ENCODE data around the gene ASB13.

ASB13 gene

DNA sequence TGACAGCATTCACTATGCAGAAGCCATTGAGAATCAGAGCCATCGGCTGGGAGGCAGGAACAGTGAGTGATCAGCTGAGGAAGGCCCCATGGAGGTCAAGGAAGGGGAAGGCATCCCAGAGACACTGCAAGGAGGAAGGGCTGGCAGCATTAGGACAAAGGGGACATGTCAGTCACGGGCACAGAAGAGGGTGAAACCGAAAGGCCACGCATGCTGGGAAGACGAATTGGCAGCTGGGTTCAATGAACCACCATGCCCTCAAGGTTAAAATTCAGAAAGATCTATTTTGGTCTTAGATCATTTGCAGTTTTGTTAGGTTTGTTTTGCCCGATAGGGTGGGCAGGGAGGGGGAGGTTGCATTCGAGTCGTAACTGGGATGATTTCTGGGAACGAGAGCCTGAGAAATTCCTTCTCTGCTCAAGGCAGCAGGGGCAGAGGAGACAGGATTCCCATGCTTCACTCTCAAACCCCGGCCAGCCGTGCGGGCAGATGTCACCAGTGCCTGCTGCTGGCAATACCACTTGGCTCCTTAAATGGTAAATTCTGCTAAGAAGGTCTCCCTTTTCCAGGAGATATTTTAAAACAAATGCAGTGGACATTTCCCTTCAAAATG lies 57.7 kb downstream of the ASB13 start:
- H3K4me3 ChIP-seq (ENCODE audit: low read length): peak overlapping the region; percentile 26; the same call in 1 of the 2 replicates
- H3K4me1 ChIP-seq (ENCODE audit: low read length): peaks cover 12% of the 10 kb centered on the region
- no peaks in the 10 kb centered on the region for H3K36me3 ChIP-seq (replicated peaks; ENCODE audit: insufficient read depth, low read length)
- H3K4me2 ChIP-seq (ENCODE audit: low read depth, low read length): peak overlapping the region; percentile 43
- H3F3A ChIP-seq (ENCODE audit: insufficient read depth, low read length): no peaks in the 10 kb centered on the region
- H3K27me3 ChIP-seq (replicated peaks; ENCODE audit: insufficient read depth, low read length): no peaks in the 10 kb centered on the region
- DNase-seq: peak; percentile 50
- no peaks in the 10 kb centered on the region for H4K20me1 ChIP-seq (ENCODE audit: insufficient read depth, low read length)
- no peak overlapping the region for H3K9ac ChIP-seq (ENCODE audit: low read length)
- no peaks in the 10 kb centered on the region for H3K9me2 ChIP-seq (replicated peaks; ENCODE audit: insufficient read depth, low read length)
- TF ChIP-seq EZH2phosphoT487 (IDR thresholded peaks at IDR 0.05; ENCODE audit: low read length) (no peak), EZH2 (optimal IDR thresholded peaks at IDR 0.05; ENCODE audit: low read depth, low read length) (no peak)
- TF ChIP-seq, protein P1, sequence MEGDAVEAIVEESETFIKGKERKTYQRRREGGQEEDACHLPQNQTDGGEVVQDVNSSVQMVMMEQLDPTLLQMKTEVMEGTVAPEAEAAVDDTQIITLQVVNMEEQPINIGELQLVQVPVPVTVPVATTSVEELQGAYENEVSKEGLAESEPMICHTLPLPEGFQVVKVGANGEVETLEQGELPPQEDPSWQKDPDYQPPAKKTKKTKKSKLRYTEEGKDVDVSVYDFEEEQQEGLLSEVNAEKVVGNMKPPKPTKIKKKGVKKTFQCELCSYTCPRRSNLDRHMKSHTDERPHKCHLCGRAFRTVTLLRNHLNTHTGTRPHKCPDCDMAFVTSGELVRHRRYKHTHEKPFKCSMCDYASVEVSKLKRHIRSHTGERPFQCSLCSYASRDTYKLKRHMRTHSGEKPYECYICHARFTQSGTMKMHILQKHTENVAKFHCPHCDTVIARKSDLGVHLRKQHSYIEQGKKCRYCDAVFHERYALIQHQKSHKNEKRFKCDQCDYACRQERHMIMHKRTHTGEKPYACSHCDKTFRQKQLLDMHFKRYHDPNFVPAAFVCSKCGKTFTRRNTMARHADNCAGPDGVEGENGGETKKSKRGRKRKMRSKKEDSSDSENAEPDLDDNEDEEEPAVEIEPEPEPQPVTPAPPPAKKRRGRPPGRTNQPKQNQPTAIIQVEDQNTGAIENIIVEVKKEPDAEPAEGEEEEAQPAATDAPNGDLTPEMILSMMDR (IDR thresholded peaks at IDR 0.05; ENCODE audit: low read length): no peak
- no peak overlapping the region for H3K27ac ChIP-seq (ENCODE audit: low read length)
- no peaks in the 10 kb centered on the region for H3K9me3 ChIP-seq (replicated peaks; ENCODE audit: insufficient read depth, low read length)
- H3K79me2 ChIP-seq (ENCODE audit: low read length): no peaks in the 10 kb centered on the region
- H2AFZ ChIP-seq (ENCODE audit: low read length): peak overlapping the region; percentile 59

GRCh38 chr10:5607594-5607993 lies 58.8 kb downstream of the ASB13 start:
- Histone ChIP-seq H3F3A (ENCODE audit: insufficient read depth, low read length) (no peaks in the 10 kb centered on the region), H3K27me3 (replicated peaks; ENCODE audit: insufficient read depth, low read length) (no peaks in the 10 kb centered on the region), H3K9me3 (replicated peaks; ENCODE audit: insufficient read depth, low read length) (no peaks in the 10 kb centered on the region), H3K4me1 (ENCODE audit: low read length) (peaks cover 19% of the 10 kb centered on the region), H3K4me2 (ENCODE audit: low read depth, low read length) (no peak overlapping the region), H3K79me2 (ENCODE audit: low read length) (no peaks in the 10 kb centered on the region), H4K20me1 (ENCODE audit: insufficient read depth, low read length) (no peaks in the 10 kb centered on the region), H3K9ac (ENCODE audit: low read length) (no peak overlapping the region), H3K4me3 (ENCODE audit: low read length) (no peak overlapping the region), H3K36me3 (replicated peaks; ENCODE audit: insufficient read depth, low read length) (no peaks in the 10 kb centered on the region), H3K27ac (ENCODE audit: low read length) (no peak overlapping the region), H3K9me2 (replicated peaks; ENCODE audit: insufficient read depth, low read length) (no peaks in the 10 kb centered on the region), H2AFZ (ENCODE audit: low read length) (no peak overlapping the region)
- TF ChIP-seq, protein P1 (IDR thresholded peaks at IDR 0.05; ENCODE audit: low read length): no peak
- TF ChIP-seq EZH2 (optimal IDR thresholded peaks at IDR 0.05; ENCODE audit: low read depth, low read length) (no peak), EZH2phosphoT487 (IDR thresholded peaks at IDR 0.05; ENCODE audit: low read length) (no peak)
- no peak for DNase-seq

GRCh38 chr10:5606864-5607263 lies 59.5 kb downstream of the ASB13 start:
- Histone ChIP-seq H3K9ac (ENCODE audit: low read length) (no peak overlapping the region), H3K27ac (ENCODE audit: low read length) (no peak overlapping the region), H3K27me3 (replicated peaks; ENCODE audit: insufficient read depth, low read length) (no peaks in the 10 kb centered on the region), H3K36me3 (replicated peaks; ENCODE audit: insufficient read depth, low read length) (no peaks in the 10 kb centered on the region), H3F3A (ENCODE audit: insufficient read depth, low read length) (no peaks in the 10 kb centered on the region), H3K4me1 (ENCODE audit: low read length) (peaks cover 19% of the 10 kb centered on the region), H2AFZ (ENCODE audit: low read length) (no peak overlapping the region), H3K79me2 (ENCODE audit: low read length) (no peaks in the 10 kb centered on the region), H3K9me2 (replicated peaks; ENCODE audit: insufficient read depth, low read length) (no peaks in the 10 kb centered on the region), H3K4me3 (ENCODE audit: low read length) (no peak overlapping the region), H4K20me1 (ENCODE audit: insufficient read depth, low read length) (no peaks in the 10 kb centered on the region), H3K4me2 (ENCODE audit: low read depth, low read length) (no peak overlapping the region), H3K9me3 (replicated peaks; ENCODE audit: insufficient read depth, low read length) (no peaks in the 10 kb centered on the region)
- DNase-seq: no peak
- TF ChIP-seq EZH2phosphoT487 (IDR thresholded peaks at IDR 0.05; ENCODE audit: low read length) (no peak), EZH2 (optimal IDR thresholded peaks at IDR 0.05; ENCODE audit: low read depth, low read length) (no peak)
- TF ChIP-seq, protein P1 (IDR thresholded peaks at IDR 0.05; ENCODE audit: low read length): no peak
